GM18526 (cell line): ENCODE measurements around the gene KLK3.

ENCODE experiments used
- POLR2A ChIP-seq: IDR thresholded peaks from 3 replicates; pipeline ENCODE4 v1.6.1; 2011; ENCODE audit not compliant: insufficient read length; ENCODE audit errors: extremely low read depth

KLK3 gene

GRCh38 chr19:50898018-50898417 is 43.3 kb downstream of the KLK3 start:
- TF ChIP-seq POLR2A, result no peak

DNA sequence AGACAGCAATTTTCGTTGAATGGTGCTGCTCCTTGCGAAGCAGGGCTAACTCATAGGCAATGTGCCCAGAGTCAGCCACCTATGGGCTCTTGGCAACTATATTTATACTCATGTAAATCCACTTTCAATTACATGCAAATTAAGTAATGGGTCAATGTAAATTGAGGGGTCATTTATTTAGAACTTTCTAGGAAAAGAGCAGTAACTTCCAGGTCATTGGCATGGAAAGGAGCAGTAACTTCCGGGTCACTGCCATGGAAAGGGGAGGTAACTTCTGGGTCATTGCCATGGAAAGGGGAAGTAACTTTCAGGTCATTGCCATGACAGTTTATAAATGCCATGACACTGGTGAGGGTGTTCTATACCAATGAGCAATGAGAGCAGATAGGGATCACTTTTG is 44.9 kb downstream of the KLK3 start:
- TF ChIP-seq POLR2A, result no peak

DNA sequence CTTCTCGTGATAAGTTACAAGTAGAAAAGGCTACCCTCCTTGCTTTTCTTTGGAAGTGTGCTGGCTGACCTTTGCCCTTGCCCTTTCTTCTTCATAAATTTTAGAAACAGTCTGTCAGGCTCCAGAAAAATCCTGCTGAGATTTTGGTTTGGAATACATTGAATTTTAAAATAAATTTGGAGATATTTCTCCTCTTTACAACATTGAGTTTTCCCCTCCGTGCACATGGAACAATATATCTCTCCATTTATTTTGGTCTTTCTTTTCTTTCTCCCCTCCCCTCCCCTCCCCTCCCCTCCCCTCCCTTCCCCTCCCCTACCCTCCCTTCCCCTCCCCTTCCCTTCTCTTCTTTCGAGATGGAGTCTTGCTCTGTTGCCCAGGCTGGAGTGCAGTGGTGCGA is 47.9 kb downstream of the KLK3 start:
- TF ChIP-seq POLR2A, result no peak

GRCh38 chr19:50906217-50906616 is 51.5 kb downstream of the KLK3 start:
- no peak for TF ChIP-seq POLR2A

GRCh38 chr19:50908336-50908735 is 53.6 kb downstream of the KLK3 start:
- TF ChIP-seq POLR2A, result no peak

DNA sequence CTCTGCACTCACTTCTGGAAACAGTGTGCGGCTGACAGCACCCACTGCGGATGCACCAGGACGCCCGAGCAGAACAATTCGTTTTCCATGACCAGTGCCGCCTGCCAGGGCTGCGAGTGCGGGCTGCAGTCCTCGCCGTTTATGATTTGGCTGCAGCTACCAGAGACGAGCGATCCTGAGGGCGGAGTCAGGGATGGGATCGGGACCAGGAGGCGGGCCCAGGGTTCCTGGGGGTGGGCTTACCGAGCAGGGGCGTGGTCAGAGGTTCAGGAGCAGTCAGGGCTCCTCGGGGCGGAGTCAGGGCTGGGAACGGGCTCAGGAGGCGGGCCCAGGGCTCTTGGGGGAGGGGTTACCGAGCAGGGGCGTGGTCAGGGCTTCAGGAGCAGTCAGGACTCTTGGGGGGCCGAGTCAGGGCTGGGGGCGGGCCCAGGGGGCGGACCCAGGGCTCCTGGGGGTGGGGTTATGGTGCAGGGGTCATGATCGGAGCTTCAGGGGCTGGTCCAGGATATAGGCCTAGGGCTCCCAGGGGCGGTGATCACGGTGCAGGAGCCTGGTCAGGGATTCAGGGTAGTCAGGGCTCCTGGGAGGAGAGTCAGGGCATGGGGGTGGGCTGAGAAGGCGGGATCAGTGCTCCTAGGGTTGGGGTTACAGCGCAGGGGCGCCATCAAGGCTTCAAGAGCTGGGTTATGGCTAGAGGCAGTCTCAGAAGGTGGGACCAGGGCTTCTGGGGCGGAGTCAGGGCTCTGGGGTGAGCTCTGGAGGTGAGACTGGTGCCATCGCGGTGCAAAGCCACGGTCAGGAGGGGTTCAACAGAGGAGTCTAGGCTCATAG is 54.7 kb downstream of the KLK3 start:
- no peak for TF ChIP-seq POLR2A
